Lower lobe of right lung (tissue), 2 donors: ENCODE data around the gene BMP7. TPM values are rescaled to one million over a fixed set of nuclear protein-coding genes. Genes with fewer than 3 reads are reported as not detected.

Experiments
- ATAC-seq, 2 donors: fragments of 200-7000 bp; cut with Tn5 transposase; one replicate each; pipeline ENCODE4 v1.9.1; 2020 to 2022; ENCODE audit warnings: mild to moderate bottlenecking in 2 of 2, moderate library complexity in 2 of 2
- DNase-seq: peaks from one replicate; pipeline ENCODE4 v3.0.0-alpha.2; 2020
- H3K27ac ChIP-seq: fragments of 200-600 bp; one replicate; pipeline ENCODE4 v1.8.0; 2022
- H3K27me3 ChIP-seq: fragments of 200-600 bp; one replicate; pipeline ENCODE4 v1.8.0; 2022; ENCODE audit warnings: low read depth
- H3K36me3 ChIP-seq: fragments of 200-600 bp; one replicate; pipeline ENCODE4 v1.8.0; 2022; ENCODE audit warnings: mild to moderate bottlenecking
- H3K4me1 ChIP-seq: fragments of 200-600 bp; one replicate; pipeline ENCODE4 v1.8.0; 2022
- H3K4me3 ChIP-seq: fragments of 200-600 bp; one replicate; pipeline ENCODE4 v1.8.0; 2022; ENCODE audit warnings: mild to moderate bottlenecking
- H3K9me3 ChIP-seq: fragments of 200-600 bp; one replicate; pipeline ENCODE4 v1.8.0; 2022
- CTCF ChIP-seq: fragments of 200-600 bp; IDR thresholded peaks from one replicate; pipeline ENCODE4 v1.8.0; 2022; ENCODE audit warnings: antibody characterized with exemption, mild to moderate bottlenecking
- intact Hi-C: fragments of 100-400 bp; cut with DNase I; formaldehyde crosslinking; loops from one replicate; pipeline ENCODE4 v1.11.0; 2022
- total RNA-seq: library from RNA; stranded (reverse); fragmentation: NEBNext Ultra II Directional; extraction: Animal tissue kit (Norgen Biotek cat#: 25700); gene quantifications from one replicate; pipeline ENCODE4 v1.2.1, GENCODE V29; 2021
- donor health status: DM: no; HTN: yes; CAD: no; lungs with severe emphysema.

Gene BMP7
- total RNA-seq, 1 donor from 2014 or later: 0.74 TPM

GRCh38 chr20:57216669-57217068 lies 49.8 kb downstream of the BMP7 start:
- no peaks in the 10 kb centered on the region for H3K27me3 ChIP-seq
- ATAC-seq: no peak
- no peak for TF ChIP-seq CTCF
- no peak overlapping the region for H3K4me3 ChIP-seq
- H3K9me3 ChIP-seq: no peaks in the 10 kb centered on the region
- H3K4me1 ChIP-seq: no peaks in the 10 kb centered on the region
- H3K27ac ChIP-seq: no peak overlapping the region
- intact Hi-C loops: no loop called here
- no peak for DNase-seq
- H3K36me3 ChIP-seq: no peaks in the 10 kb centered on the region

- no peak for TF ChIP-seq CTCF
- no peak for ATAC-seq
Observed at GRCh38 chr20:57215826-57216471, 50.5 kb downstream of the BMP7 start.

GRCh38 chr20:57215426-57215825 lies 51.0 kb downstream of the BMP7 start:
- no peaks in the 10 kb centered on the region for H3K36me3 ChIP-seq
- no peak overlapping the region for H3K27ac ChIP-seq
- TF ChIP-seq CTCF: no peak
- H3K4me1 ChIP-seq: no peaks in the 10 kb centered on the region
- no peaks in the 10 kb centered on the region for H3K9me3 ChIP-seq
- H3K4me3 ChIP-seq: no peak overlapping the region
- intact Hi-C loops: no loop called here
- no peak for ATAC-seq
- H3K27me3 ChIP-seq: no peaks in the 10 kb centered on the region
- no peak for DNase-seq

More at GRCh38 chr20:57215826-57216471, 50.5 kb downstream of the BMP7 start:
- Histone ChIP-seq H3K9me3 (no peaks in the 10 kb centered on the region), H3K4me3 (no peak overlapping the region), H3K4me1 (no peaks in the 10 kb centered on the region), H3K36me3 (no peaks in the 10 kb centered on the region), H3K27me3 (no peaks in the 10 kb centered on the region), H3K27ac (no peak overlapping the region)
- no peak for DNase-seq
- intact Hi-C loops: no loop called here

GRCh38 chr20:57214948-57215347 lies 51.5 kb downstream of the BMP7 start:
- DNase-seq: no peak
- intact Hi-C loops: no loop called here
- Histone ChIP-seq H3K36me3 (no peaks in the 10 kb centered on the region), H3K27me3 (no peaks in the 10 kb centered on the region), H3K27ac (no peak overlapping the region), H3K4me1 (no peaks in the 10 kb centered on the region), H3K9me3 (no peaks in the 10 kb centered on the region), H3K4me3 (no peak overlapping the region)
- no peak for ATAC-seq
- no peak for TF ChIP-seq CTCF

- H3K27ac ChIP-seq: no peak overlapping the region
- H3K27me3 ChIP-seq: no peaks in the 10 kb centered on the region
- DNase-seq (no peak), ATAC-seq (no peak)
- H3K4me3 ChIP-seq: no peak overlapping the region
- H3K36me3 ChIP-seq: no peaks in the 10 kb centered on the region
- intact Hi-C loops: no loop called here
- TF ChIP-seq CTCF: no peak
- no peaks in the 10 kb centered on the region for H3K9me3 ChIP-seq
- H3K4me1 ChIP-seq: no peaks in the 10 kb centered on the region
Observed at GRCh38 chr20:57214427-57214826, 52.0 kb downstream of the BMP7 start.

GRCh38 chr20:57213924-57214323 lies 52.5 kb downstream of the BMP7 start:
- Histone ChIP-seq H3K9me3 (no peaks in the 10 kb centered on the region), H3K27ac (no peak overlapping the region), H3K36me3 (no peaks in the 10 kb centered on the region), H3K4me1 (no peaks in the 10 kb centered on the region), H3K4me3 (no peak overlapping the region), H3K27me3 (no peaks in the 10 kb centered on the region)
- intact Hi-C loops: no loop called here
- no peak for TF ChIP-seq CTCF
- no peak for DNase-seq
- no peak for ATAC-seq
